ENCODE measurements around the gene IFT52.
"Not testable (repeated sequence)": the region's sequence is repeated elsewhere in the genome, so short reads cannot be mapped to it uniquely, and the experiment has no call there.

The IFT52 gene

GRCh38 chr20:43568706-43569105 is 22.0 kb upstream of the IFT52 start:
- no peak for DNase-seq (ENCODE audit: low spot score)

DNA sequence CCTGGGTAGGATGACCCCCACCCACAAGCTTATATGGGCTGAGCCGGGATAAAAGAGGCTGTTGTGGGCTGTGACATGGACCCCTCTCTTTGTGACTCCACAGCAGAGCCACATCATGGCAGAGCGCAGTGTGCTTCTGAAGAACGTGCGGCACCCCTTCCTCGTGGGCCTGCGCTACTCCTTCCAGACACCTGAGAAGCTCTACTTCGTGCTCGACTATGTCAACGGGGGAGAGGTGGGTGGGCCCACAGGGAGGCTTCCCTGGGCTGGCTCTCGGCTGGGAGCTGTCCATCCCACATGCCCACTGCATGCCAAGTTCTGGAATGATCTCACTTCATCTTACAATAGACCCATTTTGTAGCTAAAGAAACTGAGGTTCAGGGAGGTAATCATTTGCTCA is 21.5 kb upstream of the IFT52 start:
- DNase-seq (ENCODE audit: low spot score), result no peak

DNA sequence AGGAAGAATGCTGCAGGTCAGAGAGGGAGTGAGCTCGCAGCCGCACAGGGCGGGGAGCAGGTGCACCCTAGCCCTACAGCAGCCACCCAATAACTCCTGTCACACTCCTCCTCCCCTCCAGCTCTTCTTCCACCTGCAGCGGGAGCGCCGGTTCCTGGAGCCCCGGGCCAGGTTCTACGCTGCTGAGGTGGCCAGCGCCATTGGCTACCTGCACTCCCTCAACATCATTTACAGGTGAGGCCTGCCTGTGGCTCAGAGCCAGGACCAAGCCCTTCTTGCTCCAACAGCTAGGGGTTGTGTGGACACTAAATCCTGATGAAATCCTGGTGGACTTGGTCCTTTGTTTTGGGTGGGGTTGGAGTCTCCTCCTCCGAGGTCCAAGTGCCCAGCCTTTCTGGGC is 20.2 kb upstream of the IFT52 start:
- no peak for DNase-seq (ENCODE audit: low spot score)

- no peak for DNase-seq (ENCODE audit: low spot score)
These were observed 19.4 kb upstream of the IFT52 start for GRCh38 chr20:43571310-43571709.

DNA sequence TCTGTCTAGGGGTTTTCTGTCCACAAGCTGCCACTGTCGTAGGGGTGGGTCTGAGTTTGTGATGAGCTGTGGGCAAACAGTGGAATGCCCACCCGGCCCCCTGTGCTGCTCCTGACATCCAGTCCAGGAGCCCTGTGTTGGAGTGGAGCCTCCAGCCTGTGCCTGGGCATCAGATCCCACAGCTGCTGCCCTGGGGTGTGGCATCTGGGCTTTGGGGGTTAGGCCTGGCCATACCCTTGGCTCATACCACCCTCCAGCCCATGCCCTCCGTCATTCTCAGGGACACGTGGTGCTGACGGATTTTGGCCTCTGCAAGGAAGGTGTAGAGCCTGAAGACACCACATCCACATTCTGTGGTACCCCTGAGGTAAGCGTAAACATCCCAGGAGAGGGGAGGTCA is 19.0 kb upstream of the IFT52 start:
- no peak for DNase-seq (ENCODE audit: low spot score)

- DNase-seq (ENCODE audit: low spot score), result no peak
These were observed 17.8 kb upstream of the IFT52 start for GRCh38 chr20:43572891-43573290.

DNA sequence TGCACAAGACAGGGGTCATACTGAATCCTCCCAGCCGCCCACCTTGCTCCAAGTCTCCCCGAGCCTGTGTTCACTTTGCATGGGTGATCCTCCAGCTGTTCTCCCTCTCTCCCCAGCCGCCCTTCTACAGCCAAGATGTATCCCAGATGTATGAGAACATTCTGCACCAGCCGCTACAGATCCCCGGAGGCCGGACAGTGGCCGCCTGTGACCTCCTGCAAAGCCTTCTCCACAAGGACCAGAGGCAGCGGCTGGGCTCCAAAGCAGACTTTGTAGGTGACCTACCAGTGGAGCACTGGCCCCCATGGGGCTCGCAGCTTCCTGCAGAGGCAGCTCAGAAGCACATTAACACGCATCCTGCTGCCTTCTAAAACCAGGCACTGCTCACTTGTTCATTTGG is 14.6 kb upstream of the IFT52 start:
- DNase-seq (ENCODE audit: low spot score), result no peak

GRCh38 chr20:43579861-43580793 is 10.6 kb upstream of the IFT52 start:
- DNase-seq (ENCODE audit: low spot score), result no peak

- DNase-seq (ENCODE audit: low spot score), result no peak
These were observed 7.4 kb upstream of the IFT52 start for GRCh38 chr20:43583133-43583864.

DNA sequence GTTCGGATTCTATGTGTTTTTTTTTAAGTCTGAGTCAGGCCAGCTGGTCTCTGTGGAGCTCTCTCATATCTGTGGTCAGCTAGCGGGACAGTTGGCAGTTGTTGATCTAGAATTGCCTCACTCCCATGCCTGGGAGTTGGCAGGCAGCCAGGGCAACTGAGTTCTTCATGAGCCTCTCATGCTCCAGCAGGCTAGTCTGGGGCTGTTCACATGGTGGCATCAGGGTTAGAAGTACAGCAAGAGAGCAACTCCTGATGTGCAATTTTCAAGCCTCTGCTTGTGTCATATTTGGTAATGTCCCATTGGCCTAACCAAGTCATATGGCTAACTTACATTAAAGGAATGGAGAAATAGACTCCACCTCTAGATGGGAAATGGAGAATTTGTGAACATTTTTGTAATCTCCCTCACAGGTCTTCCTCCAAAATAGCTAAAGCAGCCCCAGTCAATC is 6.7 kb upstream of the IFT52 start:
- no peak for DNase-seq (ENCODE audit: low spot score)

- no peak for DNase-seq (ENCODE audit: low spot score)
These were observed 6.1 kb upstream of the IFT52 start for GRCh38 chr20:43584448-43585136.

DNA sequence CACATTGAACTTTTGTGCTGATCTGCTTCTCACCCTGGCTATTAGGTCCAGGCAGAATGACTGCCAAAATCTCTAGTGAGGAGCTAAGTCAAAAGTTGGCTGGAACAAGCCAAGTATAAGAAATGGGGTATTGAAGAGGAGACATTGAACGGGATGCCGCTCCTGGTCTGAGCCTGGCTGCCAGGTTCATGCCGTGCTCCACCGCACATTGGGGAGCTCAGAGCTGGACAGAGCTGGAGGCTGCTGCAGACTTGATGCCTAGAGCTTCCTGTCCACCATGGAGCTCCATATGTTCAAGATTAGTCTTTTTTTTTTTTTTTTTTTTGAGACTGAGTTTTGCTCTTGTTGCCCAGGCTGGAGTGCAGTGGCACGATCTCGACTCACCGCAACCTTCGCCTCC is 4.1 kb upstream of the IFT52 start:
- DNase-seq (ENCODE audit: low spot score), result no peak

- DNase-seq (ENCODE audit: low spot score), result not testable (repeated sequence)
These were observed 2.2 kb upstream of the IFT52 start for GRCh38 chr20:43588526-43588925.

DNA sequence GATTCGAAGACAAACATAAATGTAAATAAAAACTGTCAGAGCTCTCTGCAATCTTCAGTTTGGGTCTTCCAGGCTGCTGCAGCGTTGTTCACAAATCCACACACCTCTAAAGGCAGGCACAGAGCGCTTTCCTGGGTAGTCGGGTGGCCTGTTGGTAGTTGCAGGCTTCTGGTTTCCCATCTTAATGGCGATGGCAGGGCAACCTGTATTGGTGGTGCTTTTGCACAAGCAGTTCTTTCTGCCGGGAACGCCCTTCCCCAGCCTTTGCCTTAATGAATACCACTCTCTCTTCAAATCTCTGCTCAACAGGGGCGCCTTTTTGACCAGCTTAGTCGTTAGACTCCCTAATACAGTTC is 723 bp upstream of the IFT52 start:
- DNase-seq (ENCODE audit: low spot score), result peak; percentile 21

DNA sequence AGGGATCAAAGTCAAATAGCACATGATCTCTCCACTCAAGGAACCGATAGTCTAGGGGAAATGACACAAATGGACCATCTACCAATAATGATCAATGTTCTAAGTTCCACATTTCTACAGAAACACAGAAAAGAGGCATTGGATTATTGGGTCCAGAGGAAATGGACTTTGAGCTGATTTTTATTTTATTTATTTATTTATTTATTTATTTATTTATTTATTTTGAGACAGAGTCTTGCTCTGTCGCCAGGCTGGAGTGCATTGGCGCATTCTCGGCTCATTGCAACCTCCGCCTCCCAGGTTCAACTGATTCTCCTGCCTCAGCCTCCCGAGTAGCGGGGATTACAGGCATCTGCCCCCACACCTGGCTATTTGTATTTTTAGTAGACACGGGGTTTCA is 11.2 kb downstream of the IFT52 start:
- DNase-seq (ENCODE audit: low spot score), result not testable (repeated sequence)

GRCh38 chr20:43603124-43603523 is 12.4 kb downstream of the IFT52 start:
- no peak for DNase-seq (ENCODE audit: low spot score)

- DNase-seq (ENCODE audit: low spot score), result no peak
These were observed 15.0 kb downstream of the IFT52 start for GRCh38 chr20:43605715-43606114.

- DNase-seq (ENCODE audit: low spot score), result not testable (repeated sequence)
These were observed 16.5 kb downstream of the IFT52 start for GRCh38 chr20:43607278-43607677.

- DNase-seq (ENCODE audit: low spot score), result no peak
These were observed 40.9 kb downstream of the IFT52 start for GRCh38 chr20:43631598-43631997.

DNA sequence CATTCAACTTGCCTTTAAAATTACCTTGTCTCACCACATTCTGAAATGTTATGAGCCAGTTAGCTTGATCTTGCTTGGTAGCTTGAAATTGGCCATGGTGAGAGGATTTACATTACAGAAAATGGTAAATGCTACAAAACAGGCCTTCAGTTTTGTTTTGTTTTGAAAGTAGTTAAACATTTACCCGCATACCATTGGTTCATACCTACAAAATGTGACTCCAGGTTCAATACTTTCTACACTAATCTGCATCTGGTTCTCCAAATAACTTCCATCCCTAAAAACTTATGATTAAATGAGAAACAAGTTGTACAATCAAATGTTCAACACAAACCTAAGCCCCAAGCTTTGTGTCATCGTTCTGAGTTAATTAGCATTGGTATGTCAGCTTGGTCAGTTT is 45.7 kb downstream of the IFT52 start:
- DNase-seq (ENCODE audit: low spot score), result no peak

DNA sequence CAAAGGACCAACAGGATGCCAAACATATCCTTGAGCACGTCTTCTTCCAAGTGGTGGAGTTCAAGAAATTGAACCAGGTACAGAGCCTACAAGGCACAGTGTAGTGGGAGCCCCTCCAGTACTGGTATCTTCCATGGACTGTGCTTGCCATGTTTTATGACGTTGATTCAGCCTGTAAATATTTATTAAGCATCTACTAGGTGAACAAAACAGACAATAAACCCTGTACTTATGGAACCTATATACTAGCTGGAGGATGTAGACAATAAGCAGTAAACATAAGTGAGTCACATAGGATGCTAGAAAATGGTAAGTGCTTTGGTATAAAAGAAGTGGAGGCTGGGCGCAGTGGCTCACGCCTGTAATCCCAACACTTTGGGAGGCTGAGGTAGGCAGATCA is 51.8 kb downstream of the IFT52 start:
- DNase-seq (ENCODE audit: low spot score), result no peak

DNA sequence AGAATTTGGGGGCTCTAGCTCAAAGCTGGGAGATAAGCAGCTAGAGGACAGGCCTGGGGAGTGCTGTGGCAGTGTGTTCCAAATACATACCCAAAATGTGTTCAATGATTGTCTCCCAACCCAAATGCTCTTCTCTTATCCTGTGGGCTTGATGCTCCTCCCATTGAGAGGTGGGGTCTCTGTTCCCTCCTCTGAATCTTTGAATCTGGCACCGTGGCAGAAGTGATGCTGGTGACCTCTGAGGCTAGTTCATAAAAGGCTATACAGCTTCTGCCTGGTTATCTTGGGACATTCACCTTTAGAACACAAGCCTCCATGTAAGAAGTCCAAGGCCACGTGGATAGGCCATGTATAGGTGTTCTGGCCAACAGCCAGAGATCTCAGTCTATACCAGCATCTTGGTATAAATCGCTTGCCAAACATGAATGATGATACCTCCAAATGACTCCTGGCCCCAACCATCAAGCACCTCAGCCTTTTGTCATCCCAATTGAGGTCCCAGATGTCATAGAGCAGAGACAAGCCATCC is 60.3 kb downstream of the IFT52 start:
- DNase-seq (ENCODE audit: low spot score), result no peak

Measured in COLO829 (cell line).